HK-2 (cell line): ENCODE measurements around the gene TRAF7.
A peak's percentile ranks its signal among the peaks of the same experiment; 100 is the strongest.

Experiments used
- DNase-seq: peaks from one replicate; pipeline ENCODE4 v3.0.0-alpha.2; 2018; ENCODE audit not compliant: unreplicated experiment

The TRAF7 gene

DNA sequence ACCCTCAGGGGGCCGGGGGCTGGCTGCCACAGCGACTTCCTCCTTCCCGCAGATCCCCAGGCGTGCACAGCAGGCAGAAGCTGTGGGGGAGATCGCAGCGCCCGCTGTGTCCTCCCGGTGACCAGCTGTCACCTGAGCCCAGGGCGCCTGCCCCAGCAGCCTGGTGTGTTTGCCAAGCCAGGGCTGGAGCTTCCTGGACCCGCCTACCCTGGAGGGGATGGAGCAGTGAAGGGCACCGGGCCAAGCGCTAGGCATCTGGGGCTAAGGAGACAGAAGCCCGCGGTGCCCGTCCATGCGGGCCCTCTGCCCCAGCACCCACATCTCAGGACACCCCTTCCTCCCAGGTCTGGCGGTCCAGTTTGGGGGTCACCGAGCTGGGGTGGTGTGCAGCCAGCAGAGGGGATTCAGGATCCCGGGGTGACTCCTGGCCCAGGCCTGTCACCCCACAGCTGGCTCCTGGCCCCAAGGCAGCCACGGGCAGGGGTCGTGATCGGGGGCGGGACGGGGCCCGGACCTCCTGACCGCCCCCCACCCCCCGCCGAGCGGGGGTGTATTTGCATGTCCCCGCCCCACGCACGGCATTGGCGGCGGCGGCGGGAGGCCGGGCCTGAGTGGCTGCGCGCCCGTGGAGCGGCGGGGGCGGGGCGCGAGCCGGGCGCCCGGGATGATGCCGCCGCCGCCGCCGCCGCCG, 7.5 kb upstream of the TRAF7 start, which contains the start of gene RAB26:
TSS of gene RAB26 (plus strand) at position 645 of the 691 bp plus-strand sequence. CDS start 159 bp downstream, outside the sequence.
- DNase-seq, result peak; percentile 73

DNA sequence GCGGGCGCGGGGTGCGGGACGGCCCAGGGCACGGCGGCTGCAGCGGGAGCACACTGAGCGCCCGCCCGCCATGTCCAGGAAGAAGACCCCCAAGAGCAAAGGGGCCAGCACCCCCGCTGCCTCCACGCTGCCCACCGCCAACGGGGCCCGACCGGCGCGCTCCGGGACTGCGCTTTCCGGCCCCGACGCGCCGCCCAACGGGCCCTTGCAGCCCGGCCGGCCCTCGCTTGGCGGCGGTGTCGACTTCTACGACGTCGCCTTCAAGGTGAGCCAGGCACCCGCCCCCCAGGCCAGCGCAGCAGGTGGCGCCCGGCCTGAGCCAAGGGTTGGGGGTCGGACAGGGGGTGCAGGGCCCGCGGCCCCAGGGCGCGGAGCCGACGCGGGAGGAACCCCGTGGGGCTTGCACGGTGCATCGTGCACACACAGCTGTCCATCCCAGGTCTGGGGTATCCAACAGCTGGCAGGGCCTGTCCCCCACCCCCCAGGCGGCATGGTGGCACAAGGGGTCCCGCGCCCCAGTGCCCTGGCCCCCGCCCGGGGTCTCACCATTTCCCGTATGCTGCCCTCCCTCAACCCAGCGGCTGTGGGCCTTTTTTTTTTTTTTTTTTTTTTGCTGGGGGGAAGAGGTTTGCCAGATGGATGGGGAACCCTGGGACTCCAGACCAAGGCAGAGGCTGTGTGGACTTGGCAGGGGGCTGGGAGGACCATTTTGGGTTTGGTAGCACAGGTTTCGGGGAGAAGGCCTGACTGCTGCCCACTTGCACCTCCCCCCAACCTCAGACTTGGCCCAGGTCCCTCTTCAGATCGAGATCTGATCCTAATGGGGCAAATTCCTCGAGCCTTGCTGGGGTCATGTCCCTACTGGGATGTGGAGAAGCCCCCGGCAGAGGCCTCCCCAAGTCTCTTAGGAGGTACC, 6.6 kb upstream of the TRAF7 start:
- peak; percentile 42 for DNase-seq

DNA sequence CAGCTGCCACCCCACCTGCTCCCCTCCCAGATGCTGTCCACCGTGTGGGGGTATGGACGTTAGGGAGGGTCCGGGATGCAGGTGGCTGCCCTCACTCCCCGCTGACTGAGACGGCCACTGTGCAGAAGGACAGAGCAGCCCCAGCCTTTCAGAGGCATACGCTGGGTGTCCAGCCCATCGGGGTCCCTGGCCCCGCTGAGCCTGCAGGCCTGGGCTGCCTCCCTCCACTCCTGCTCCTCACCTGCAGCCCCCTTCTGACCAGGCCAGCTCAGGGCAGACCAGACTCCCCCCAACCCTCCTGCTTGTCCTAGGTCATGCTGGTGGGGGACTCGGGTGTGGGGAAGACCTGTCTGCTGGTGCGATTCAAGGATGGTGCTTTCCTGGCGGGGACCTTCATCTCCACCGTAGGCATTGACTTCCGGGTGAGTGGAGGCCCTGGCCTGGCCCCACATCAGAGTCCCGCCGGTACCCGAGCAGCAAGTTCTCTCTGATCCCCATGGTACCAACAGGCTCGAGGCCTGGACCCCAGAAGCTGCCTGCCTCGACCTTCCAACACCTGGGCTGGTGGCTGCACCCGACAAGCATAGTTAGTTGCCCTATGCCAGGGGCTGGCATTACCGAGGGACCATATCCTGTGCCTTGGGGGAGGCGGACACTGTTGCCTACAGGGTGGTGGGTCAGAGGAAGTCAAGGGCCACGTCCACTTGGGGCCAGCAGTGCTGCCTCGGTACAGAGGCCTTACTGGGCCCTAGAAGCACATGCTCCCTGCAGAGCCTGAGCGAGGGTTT, 5.8 kb upstream of the TRAF7 start:
- peak; percentile 41 for DNase-seq

DNA sequence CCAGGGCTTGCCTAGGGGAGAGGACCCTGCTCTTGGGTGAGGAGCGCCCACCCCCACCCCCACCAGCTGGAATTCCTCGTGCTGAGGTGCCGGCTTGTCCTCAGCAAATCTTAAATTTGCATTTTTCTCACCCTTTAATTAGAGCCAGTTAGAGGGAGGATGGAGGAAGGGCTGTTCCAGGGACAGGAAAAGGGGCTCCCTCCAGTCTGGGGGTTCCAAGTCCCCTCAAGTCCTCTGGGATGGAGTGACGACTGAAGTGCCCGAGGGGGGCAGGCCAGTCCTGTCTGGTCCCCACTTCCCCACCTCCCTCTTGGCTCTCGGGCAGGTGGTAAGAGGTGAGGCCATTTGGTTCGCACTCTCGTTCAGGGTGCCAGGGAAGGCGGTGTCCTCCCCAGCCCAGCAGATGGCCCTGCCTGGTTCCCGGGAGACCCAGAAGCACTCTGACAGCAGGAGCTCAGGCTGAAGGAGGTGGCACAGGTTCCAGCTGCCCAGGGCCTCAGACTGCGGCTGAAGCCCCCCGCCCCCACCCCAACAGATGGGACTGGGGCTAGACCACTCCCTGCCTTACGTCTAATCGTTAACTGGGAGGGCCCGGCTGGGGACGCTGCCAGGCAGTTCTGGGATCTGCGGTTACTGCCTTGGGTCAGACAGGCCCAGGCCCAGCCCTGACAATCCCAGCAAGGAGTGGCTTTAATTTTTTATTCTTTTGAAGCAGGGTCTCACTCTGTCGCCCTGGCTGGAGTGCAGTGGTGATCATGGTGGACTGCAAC, 5.0 kb upstream of the TRAF7 start:
- peak; percentile 58 for DNase-seq

DNA sequence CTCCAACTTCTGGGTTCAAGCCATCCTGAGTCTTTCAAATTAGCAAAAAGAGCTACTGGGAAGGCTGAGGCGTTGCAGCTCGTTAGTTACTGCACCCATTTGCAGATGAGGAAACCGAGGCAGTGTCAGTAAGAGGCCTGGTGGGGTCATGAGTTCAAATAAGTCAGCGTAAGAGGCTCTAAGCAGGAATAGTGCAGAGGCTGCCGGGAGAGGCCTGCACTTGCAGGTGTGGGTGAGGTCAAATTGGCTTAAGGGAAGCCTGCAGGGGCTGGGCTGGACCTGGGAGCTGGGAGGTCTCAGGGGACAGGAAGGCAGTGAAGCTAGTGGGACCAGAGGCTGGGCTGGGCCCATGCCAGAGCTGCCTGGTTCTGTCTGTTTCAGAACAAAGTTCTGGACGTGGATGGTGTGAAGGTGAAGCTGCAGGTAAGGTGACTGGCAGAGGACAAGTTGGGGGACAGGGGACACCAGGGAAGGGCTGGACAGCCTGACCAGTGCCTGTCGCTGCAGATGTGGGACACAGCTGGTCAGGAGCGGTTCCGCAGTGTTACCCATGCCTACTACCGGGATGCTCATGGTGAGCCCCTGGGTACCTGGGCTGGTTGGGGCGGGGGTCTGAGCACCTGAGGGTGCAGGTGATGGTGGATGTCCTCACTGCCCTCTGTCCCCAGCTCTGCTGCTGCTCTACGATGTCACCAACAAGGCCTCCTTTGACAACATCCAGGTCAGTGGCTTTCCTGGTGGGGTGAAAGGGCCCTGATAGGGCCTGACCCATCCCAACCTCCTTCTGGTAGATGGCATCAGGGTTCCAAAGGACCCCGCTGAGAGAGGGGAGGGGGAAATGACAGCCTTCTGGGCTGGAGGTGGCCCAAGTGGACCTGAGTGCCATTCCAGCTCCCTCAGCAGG, 4.1 kb upstream of the TRAF7 start:
- DNase-seq, result peak; percentile 30

DNA sequence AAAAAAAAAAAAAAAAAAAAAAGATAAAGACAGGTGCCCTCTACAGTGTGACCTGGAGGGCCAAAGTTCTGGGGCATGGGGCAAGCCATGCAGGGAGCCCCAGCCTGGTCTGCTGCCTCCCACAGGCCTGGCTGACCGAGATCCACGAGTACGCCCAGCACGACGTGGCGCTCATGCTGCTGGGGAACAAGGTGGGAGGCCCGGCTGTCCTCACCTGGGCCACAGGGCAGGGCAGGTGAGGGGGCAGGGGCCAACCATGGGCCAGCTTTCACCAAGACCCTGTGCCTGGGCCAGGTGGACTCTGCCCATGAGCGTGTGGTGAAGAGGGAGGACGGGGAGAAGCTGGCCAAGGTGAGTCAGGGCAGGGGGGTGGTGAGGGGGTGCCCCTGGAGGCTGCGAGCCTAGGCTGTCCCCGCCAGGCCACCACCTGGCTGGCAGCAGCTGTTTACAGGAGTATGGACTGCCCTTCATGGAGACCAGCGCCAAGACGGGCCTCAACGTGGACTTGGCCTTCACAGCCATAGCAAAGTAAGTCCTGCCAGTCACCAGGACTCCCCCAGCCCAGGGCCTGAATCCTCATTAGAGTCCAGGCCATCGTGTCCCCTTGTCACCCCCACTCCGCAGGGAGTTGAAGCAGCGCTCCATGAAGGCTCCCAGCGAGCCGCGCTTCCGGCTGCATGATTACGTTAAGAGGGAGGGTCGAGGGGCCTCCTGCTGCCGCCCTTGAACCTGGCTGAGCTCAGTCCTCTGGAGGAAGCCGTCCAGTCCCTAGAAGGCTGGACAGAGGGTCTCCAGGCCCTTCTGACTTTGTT, 2.7 kb upstream of the TRAF7 start:
- DNase-seq, result peak; percentile 37

DNA sequence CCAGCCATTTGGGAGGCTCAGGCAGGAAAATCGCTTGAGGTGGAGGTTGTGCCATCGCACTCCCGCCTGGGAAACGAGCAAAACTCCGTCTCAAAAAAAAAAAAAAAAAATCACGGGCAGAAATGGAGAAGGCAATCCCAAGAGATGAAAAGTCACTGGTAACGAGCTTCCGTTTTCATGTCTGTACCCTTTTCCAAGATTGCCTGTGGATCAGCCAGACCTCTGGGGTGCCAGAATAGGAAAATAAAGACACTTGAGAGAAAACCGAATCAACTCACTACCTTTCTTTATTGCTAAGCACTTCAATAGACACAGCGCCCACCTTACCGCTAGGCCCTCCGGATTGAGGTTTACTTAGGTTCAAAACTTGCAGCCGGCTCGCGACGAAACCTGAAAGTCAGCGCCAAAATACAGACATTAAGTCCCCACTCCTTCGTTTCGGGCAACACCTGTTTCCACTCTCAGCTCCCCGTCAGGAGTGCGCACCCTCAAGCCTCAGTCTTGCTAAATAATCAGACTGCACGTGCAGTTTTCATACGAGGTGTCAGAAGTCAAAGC, 970 bp upstream of the TRAF7 start:
- no peak for DNase-seq

DNA sequence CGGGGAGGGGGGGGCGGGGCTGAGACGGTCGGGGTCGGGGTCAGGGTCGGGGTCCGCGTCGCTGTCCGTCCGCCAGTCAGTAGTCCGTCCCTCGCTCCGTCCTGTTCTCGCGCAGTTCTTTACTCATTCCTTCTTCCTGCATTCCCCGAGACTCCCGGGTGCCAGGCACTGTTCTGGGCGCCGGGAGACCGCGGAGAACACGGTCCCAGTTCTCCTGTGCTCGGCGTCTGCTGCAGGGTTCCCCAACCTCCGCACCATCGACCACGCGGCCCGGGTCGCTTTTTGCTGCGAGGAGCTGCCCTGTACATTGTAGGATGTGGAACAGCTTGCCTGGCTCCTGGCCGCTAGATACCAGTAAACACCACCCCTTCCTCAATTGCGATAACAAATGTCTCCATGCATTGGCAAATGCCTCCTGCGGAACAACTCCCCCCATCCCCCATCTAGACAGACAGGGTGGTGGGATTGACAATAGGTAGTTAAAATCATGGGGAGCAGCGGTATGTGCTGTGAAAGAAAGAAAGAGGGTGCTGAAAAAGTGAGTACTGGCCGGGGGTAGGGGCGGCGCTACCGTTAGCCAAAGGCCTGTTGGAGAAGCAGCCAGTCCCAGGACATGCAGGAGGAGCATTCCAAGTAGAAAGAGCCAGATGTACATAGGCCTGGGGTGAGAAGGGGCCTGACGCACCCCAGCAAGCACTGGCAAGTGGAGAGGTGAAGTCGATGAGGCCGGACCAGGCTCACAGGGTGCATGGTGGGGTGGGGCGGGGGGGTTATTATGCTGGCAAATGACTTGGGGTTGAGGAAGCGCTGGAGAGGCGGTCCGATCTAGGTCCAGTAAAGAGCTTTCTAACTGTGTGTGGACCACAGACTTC, 631 bp downstream of the TRAF7 start:
- peak; percentile 36 for DNase-seq

DNA sequence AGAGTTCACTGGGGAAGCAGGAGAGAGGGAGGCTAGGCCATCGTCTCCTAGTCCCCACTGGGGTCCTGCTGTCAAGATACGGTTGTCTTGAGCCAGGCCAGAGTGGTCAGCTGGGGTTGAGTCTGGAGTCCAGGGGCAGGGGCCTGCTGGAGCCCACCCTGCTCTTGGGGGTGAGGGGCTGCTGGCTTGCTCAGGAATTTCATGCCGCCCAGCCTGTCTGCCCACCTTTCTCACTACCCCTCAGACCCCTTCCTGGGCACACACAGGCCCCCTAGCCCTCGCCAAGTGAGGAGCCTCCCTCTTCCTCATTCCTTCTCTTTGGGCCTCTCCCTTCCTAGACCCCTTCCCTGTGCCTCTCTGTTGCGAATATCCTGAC, 1.3 kb downstream of the TRAF7 start:
- DNase-seq, result no peak

DNA sequence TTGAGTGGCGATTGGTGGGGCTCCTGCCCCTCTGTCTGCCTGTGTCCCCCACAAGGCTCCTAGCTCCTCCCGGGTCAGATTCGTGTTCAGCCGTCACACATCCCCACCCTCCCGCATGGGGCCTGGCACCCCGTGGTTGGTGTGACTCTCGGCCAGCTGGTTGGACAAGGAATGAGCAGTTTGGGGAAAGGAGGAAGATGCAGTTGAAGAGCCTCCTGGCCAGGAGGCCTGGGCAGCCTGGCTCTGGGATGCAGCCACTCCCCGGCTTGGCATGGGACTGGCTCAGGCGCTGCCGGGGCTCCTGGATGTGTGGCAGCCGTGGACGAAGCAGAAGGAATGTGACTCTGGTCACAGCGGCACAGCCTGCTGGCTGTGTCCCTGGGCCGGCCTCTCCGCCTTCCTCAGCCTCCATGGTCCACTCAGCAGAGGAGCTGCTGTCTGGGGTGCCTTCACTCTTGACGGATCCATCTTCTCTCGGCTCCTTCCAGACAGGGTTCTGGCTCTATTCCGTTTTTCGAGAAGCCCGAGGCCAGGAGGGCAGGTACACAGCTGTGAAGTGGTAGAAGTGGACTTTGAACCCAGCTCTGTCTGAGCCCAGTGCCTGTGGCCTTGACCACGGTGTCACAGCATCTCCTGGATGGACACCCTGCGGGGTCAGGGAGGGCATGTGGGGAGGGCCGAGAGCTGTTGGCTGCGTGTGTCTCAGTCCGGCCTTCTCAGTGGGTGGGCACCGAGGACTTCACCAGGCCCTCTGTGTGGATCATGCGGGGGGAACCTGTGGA, 2.1 kb downstream of the TRAF7 start:
- DNase-seq, result no peak

DNA sequence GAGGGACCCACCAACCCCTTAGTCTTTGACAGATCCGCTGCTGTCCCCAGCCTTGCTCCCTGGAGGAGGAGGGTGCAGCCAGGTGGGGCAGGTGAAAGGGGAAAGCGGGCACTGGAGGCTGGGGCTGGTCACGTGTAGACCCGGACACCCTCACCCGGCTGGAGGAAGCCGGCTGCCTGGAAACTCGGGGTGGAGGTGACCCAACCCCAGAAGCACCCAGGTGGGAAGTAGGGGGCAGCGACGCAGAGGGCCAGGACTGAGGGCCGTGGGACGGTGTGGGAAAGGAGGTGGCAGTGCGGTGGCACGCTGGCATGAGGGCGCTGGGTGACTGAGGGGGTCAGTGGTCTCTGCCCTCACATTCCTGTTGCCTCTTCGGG, 2.7 kb downstream of the TRAF7 start:
- DNase-seq, result no peak

DNA sequence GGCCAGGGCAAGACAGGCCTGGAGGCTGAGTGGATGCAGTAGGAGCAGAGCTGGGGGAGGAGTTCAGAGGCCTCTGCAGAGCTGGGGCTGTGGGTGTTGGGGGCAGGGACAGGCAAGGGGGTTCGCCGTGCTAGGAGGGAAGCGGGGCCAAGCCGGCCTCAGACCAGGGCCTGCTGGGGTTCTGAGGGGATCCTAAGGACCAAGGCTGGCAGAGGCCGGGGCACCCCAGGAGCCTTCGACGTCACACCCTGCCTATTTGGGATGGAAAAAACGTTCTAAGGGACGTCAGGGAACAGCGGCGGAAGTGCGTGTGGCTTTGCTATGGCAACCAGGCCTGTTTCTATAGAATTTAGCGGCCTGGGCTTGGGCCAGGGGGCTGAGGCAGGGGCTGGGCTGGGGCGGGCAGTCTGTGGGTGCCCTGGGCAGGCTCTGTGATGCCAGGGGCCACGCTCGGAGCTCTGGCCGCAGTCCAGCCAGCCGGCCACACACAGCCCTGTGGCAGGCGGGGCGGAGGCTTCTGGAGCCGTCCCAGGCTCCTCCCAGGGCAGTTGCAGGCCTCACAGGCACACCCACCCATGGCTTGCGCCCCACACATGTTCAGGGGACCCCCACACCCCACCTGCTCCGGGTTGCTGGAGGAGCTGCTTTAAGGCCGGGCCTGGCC, 3.7 kb downstream of the TRAF7 start:
- no peak for DNase-seq

DNA sequence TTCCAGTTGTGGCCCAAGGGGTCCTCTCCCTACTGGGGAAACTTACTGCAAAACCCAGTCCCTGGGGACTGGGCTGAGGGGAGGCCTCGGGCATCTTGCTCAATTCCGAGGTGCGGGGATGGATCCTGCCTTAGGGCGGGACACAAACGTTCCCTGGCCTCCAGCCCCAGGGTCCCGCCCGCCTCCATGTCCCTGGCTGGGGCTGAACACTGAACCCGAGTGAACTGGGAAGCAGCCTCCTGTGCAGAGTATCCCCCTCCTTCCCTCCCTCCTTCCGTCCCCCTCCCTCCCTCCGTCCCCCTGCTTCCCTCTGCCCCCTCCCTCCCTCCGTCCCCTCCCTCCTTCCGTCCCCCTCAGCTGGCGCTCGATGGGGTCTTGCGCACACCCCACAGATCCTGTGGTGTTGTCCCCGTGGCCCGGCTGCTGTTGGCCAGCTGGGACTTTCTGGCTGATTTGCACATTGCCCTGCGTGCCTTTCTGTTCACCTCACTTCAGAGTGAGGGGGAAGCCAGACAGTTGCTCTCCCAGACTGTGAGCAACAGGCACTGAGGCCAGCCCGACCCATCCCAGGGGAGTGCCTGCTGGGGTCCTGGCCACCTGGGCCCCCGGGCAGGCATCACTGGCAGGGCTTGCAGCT, 5.5 kb downstream of the TRAF7 start:
- DNase-seq, result no peak

DNA sequence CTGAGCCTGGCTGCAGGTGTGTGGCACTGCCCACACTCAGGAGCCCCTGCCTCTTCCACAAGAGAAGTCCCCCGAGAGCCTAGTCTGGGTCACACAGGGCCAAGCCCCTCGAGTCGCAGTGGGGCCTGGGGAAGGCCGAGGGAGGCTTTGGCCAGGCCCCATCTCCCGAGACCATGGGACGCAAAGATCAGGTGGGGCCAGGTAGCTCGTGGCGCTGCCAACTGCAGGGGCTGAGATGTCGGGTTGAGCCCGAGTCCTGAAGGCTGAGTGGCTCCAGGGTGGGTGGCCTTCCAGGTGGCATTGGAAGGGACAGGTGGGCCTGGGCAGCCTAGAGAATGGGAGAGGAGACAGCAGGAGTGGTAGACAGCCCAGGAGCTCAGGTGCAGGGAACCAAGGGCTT, 6.3 kb downstream of the TRAF7 start:
- no peak for DNase-seq

DNA sequence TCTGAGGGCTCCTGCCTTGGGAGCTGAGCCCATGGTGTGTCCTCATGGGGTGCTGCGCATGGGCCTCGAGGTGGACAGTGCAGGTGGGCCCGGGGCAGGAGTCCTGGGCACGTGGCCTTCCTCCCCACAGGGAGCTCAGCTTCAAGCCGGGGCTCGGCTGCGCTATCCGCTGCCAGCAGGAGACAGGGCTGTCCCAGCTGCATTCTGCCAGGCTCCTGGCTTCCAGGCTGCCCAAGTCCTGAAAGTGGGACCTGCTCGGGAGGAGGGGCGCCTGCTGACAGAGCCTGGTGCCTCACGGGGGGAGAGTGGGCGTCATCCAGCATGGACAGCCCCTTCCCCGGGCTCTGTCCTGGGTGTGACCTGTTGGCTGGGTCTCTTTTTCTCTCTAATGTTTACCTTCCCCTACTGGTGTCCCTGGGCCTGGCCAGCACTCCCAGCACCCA, 7.1 kb downstream of the TRAF7 start:
- DNase-seq, result no peak

DNA sequence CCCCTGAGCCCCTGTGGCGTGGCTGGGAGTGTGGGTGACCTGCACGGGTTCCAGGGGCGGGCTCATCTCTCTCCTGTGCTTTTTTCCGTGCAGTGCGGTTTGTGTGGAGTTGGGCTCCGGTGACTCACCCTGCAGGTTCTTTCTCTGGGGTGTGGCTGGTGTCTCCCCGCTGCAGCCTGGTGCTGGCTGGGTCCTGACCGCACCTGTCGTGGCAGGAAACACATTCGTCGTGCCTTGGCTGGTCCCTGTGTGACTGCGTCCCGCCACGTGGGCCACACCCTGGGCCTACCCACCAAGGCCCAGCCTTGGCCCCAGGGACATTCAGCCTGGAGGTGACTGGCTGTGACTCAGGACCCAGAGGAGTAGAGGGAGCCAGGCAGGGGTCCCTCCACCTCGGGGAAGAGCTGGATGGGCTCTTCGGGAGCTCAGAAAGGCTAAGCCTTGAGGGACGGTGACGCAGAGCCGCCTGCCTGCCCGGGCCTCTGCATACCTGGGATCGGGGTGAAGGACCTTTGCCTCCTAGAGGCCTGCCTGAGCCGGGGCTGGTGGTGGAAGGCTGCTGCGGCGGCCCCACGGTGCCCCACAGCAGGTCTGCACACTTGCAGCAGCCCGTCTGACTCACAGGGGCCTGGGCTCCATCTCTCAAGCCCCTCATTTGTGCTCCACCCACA, 7.8 kb downstream of the TRAF7 start:
- DNase-seq, result no peak
